Activated T-helper 1 cell treated with anti-CD3 and anti-CD28 coated beads, Interleukin-12 subunit alpha, Interleukin-12 subunit beta, Interleukin-2, Interleukin-4 antibody, amounts not matched to agents 30 ng/mL and 10 ng/mL and 1 ng/mL, durations not matched to agents 14 hours and 24 hours and 36 hours (primary cell): ENCODE data around the gene HHEX. TPM values are rescaled to one million over a fixed set of nuclear protein-coding genes. Genes with fewer than 3 reads are reported as not detected.
A peak's percentile ranks its signal among the peaks of the same experiment; 100 is the strongest.
"Not testable (repeated sequence)": the region's sequence is repeated elsewhere in the genome, so short reads cannot be mapped to it uniquely, and the experiment has no call there.

ENCODE experiments used
- DNase-seq: peaks from one replicate; pipeline ENCODE4 v3.0.0; 2021; ENCODE audit warnings: low spot score
- H3K27ac Mint-ChIP-seq: one replicate; pipeline ENCODE4 v1.8.0; 2021; ENCODE audit warnings: mild to moderate bottlenecking, mixed read lengths
- H3K27me3 Mint-ChIP-seq: one replicate; pipeline ENCODE4 v1.8.0; 2022; ENCODE audit warnings: mild to moderate bottlenecking, moderate library complexity, mixed read lengths; ENCODE audit not compliant: insufficient read depth
- H3K36me3 Mint-ChIP-seq: one replicate; pipeline ENCODE4 v1.8.0; 2021; ENCODE audit warnings: low read depth, mixed read lengths
- H3K4me1 Mint-ChIP-seq: one replicate; pipeline ENCODE4 v1.8.0; 2021; ENCODE audit warnings: low read depth, mixed read lengths
- H3K4me3 Mint-ChIP-seq: one replicate; pipeline ENCODE4 v1.8.0; 2021; ENCODE audit warnings: mild to moderate bottlenecking, moderate library complexity, mixed read lengths
- H3K9me3 Mint-ChIP-seq: one replicate; pipeline ENCODE4 v1.8.0; 2021; ENCODE audit warnings: mixed read lengths
- intact Hi-C: fragments of 100-400 bp; cut with micrococcal nuclease; formaldehyde crosslinking; loops from one replicate; pipeline ENCODE4 v1.15.1; 2024
- total RNA-seq: library from RNA; stranded (reverse); gene quantifications from 2 replicates; pipeline ENCODE4 v1.2.3, GENCODE V29; 2022

HHEX gene
- 0.16 and 0.32 TPM in 2 replicates for total RNA-seq

GRCh38 chr10:92689663-92690210 is at the start of gene HHEX:
HHEX (plus strand) TSS chr10:92689955; CDS start chr10:92689987, 32 bp downstream.
- H3K9me3 Mint-ChIP-seq: no peaks in the 10 kb centered on the region
- peak within 1 kb of the TSS; percentile 55 for H3K27ac Mint-ChIP-seq
- peak within 1 kb of the TSS; percentile 73 for H3K4me3 Mint-ChIP-seq
- DNase-seq: no peak
- peaks cover 23% of the 10 kb centered on the region for H3K4me1 Mint-ChIP-seq
- intact Hi-C loops: loop anchor here (2.0 to 10.0 kb wide), 5 partner anchors 97 to 1815 kb away; partner anchors contain the start of genes CEP55, EXOC6, KIF11 and RPP30
- H3K27me3 Mint-ChIP-seq: peaks cover 82% of the 10 kb centered on the region
- no peaks in the 10 kb centered on the region for H3K36me3 Mint-ChIP-seq

GRCh38 chr10:92640107-92640506 is 49.6 kb upstream of the HHEX start:
- H3K27me3 Mint-ChIP-seq: no peaks in the 10 kb centered on the region
- DNase-seq: no peak
- peaks cover 23% of the 10 kb centered on the region for H3K36me3 Mint-ChIP-seq
- H3K27ac Mint-ChIP-seq: no peak overlapping the region
- H3K4me1 Mint-ChIP-seq: peaks cover 22% of the 10 kb centered on the region
- intact Hi-C loops: no loop called here
- H3K9me3 Mint-ChIP-seq: no peaks in the 10 kb centered on the region
- no peak overlapping the region for H3K4me3 Mint-ChIP-seq

- Mint-ChIP-seq H3K36me3 (peaks cover 30% of the 10 kb centered on the region), H3K9me3 (no peaks in the 10 kb centered on the region), H3K27me3 (no peaks in the 10 kb centered on the region), H3K27ac (no peak overlapping the region), H3K4me1 (peaks cover 22% of the 10 kb centered on the region), H3K4me3 (no peak overlapping the region)
- DNase-seq: no peak
- intact Hi-C loops: no loop called here
Measured at GRCh38 chr10:92641492-92641891, 48.3 kb upstream of the HHEX start.

GRCh38 chr10:92644921-92645320 is 44.8 kb upstream of the HHEX start:
- no peak for DNase-seq
- H3K4me1 Mint-ChIP-seq: peaks cover 16% of the 10 kb centered on the region
- H3K27me3 Mint-ChIP-seq: no peaks in the 10 kb centered on the region
- H3K9me3 Mint-ChIP-seq: no peaks in the 10 kb centered on the region
- intact Hi-C loops: loop anchor here (1.0 kb wide), 2 partner anchors 52 to 128 kb away; partner anchors contain the start of gene KIF11
- no peak overlapping the region for H3K27ac Mint-ChIP-seq
- peaks cover 38% of the 10 kb centered on the region for H3K36me3 Mint-ChIP-seq
- no peak overlapping the region for H3K4me3 Mint-ChIP-seq

GRCh38 chr10:92650864-92651263 is 38.9 kb upstream of the HHEX start:
- DNase-seq, H3K9me3 Mint-ChIP-seq, H3K4me1 Mint-ChIP-seq, intact Hi-C loops, H3K27me3 Mint-ChIP-seq, H3K4me3 Mint-ChIP-seq, H3K27ac Mint-ChIP-seq: not testable (repeated sequence)
- peaks cover 49% of the 10 kb centered on the region for H3K36me3 Mint-ChIP-seq

GRCh38 chr10:92655426-92655825 is 34.3 kb upstream of the HHEX start:
- H3K4me3 Mint-ChIP-seq: no peak overlapping the region

GRCh38 chr10:92656266-92656961 is 33.3 kb upstream of the HHEX start:
- H3K36me3 Mint-ChIP-seq: peaks cover 20% of the 10 kb centered on the region
- no peak for DNase-seq
- H3K4me1 Mint-ChIP-seq: no peaks in the 10 kb centered on the region
- no peaks in the 10 kb centered on the region for H3K9me3 Mint-ChIP-seq
- no peak overlapping the region for H3K27ac Mint-ChIP-seq
- H3K27me3 Mint-ChIP-seq: no peaks in the 10 kb centered on the region
- intact Hi-C loops: no loop called here
- H3K4me3 Mint-ChIP-seq: no peak overlapping the region

More at GRCh38 chr10:92655426-92655825, 34.3 kb upstream of the HHEX start:
- Mint-ChIP-seq H3K4me1 (no peaks in the 10 kb centered on the region), H3K36me3 (peaks cover 25% of the 10 kb centered on the region), H3K27ac (no peak overlapping the region), H3K27me3 (no peaks in the 10 kb centered on the region), H3K9me3 (no peaks in the 10 kb centered on the region)
- no peak for DNase-seq
- intact Hi-C loops: no loop called here

GRCh38 chr10:92657024-92657423 is 32.7 kb upstream of the HHEX start:
- no peaks in the 10 kb centered on the region for H3K9me3 Mint-ChIP-seq
- peaks cover 20% of the 10 kb centered on the region for H3K36me3 Mint-ChIP-seq
- no peak overlapping the region for H3K27ac Mint-ChIP-seq
- H3K27me3 Mint-ChIP-seq: no peaks in the 10 kb centered on the region
- H3K4me3 Mint-ChIP-seq: no peak overlapping the region
- intact Hi-C loops: no loop called here
- no peak for DNase-seq
- no peaks in the 10 kb centered on the region for H3K4me1 Mint-ChIP-seq

- Mint-ChIP-seq H3K27ac (no peak overlapping the region), H3K9me3 (peaks cover 8% of the 10 kb centered on the region), H3K4me3 (no peak overlapping the region), H3K27me3 (peaks cover 8% of the 10 kb centered on the region), H3K4me1 (no peaks in the 10 kb centered on the region), H3K36me3 (peaks cover 2% of the 10 kb centered on the region)
- DNase-seq: no peak
- intact Hi-C loops: no loop called here
Measured at GRCh38 chr10:92662848-92663247, 26.9 kb upstream of the HHEX start.

- intact Hi-C loops: no loop called here
- peaks cover 2% of the 10 kb centered on the region for H3K36me3 Mint-ChIP-seq
- H3K4me3 Mint-ChIP-seq: no peak overlapping the region
- H3K9me3 Mint-ChIP-seq: peaks cover 8% of the 10 kb centered on the region
- H3K27me3 Mint-ChIP-seq: peaks cover 8% of the 10 kb centered on the region
- no peak for DNase-seq
- no peak overlapping the region for H3K27ac Mint-ChIP-seq
- no peaks in the 10 kb centered on the region for H3K4me1 Mint-ChIP-seq
Measured at GRCh38 chr10:92664322-92664721, 25.4 kb upstream of the HHEX start.

GRCh38 chr10:92667078-92667477 is 22.7 kb upstream of the HHEX start:
- H3K27me3 Mint-ChIP-seq: peaks cover 8% of the 10 kb centered on the region
- H3K36me3 Mint-ChIP-seq: peaks cover 2% of the 10 kb centered on the region
- intact Hi-C loops: no loop called here
- H3K9me3 Mint-ChIP-seq: peaks cover 8% of the 10 kb centered on the region
- no peak overlapping the region for H3K4me3 Mint-ChIP-seq
- no peak for DNase-seq
- H3K4me1 Mint-ChIP-seq: no peaks in the 10 kb centered on the region
- no peak overlapping the region for H3K27ac Mint-ChIP-seq

GRCh38 chr10:92677708-92678107 is 12.0 kb upstream of the HHEX start:
- DNase-seq: no peak
- Mint-ChIP-seq H3K27me3 (peaks cover 5% of the 10 kb centered on the region), H3K27ac (no peak overlapping the region), H3K9me3 (no peaks in the 10 kb centered on the region), H3K4me1 (no peaks in the 10 kb centered on the region), H3K4me3 (no peak overlapping the region), H3K36me3 (no peaks in the 10 kb centered on the region)
- intact Hi-C loops: no loop called here

- H3K36me3 Mint-ChIP-seq: no peaks in the 10 kb centered on the region
- no peak for DNase-seq
- H3K4me3 Mint-ChIP-seq: no peak overlapping the region
- no peak overlapping the region for H3K27ac Mint-ChIP-seq
- intact Hi-C loops: no loop called here
- no peaks in the 10 kb centered on the region for H3K9me3 Mint-ChIP-seq
- peaks cover 8% of the 10 kb centered on the region for H3K27me3 Mint-ChIP-seq
- no peaks in the 10 kb centered on the region for H3K4me1 Mint-ChIP-seq
Measured at GRCh38 chr10:92678206-92678605, 11.5 kb upstream of the HHEX start.
